Osteocyte (in vitro differentiated cells): ENCODE results near the gene TRMT1. TPM values are rescaled to one million over a fixed set of nuclear protein-coding genes. Genes with fewer than 3 reads are reported as not detected.
A peak's percentile ranks its signal among the peaks of the same experiment; 100 is the strongest.

Source experiments
- DNase-seq: peaks from one replicate; pipeline ENCODE4 v3.0.0; 2021; ENCODE audit warnings: mixed read lengths; ENCODE audit not compliant: unreplicated experiment; ENCODE audit errors: extremely low spot score
- H3K27ac Mint-ChIP-seq: one replicate; pipeline ENCODE4 v1.8.0; 2021; ENCODE audit warnings: mild to moderate bottlenecking, mixed read lengths; ENCODE audit not compliant: unreplicated experiment
- H3K27me3 Mint-ChIP-seq: one replicate; pipeline ENCODE4 v1.8.0; 2021; ENCODE audit warnings: mixed read lengths; ENCODE audit not compliant: unreplicated experiment
- H3K36me3 Mint-ChIP-seq: one replicate; pipeline ENCODE4 v1.8.0; 2021; ENCODE audit warnings: mixed read lengths; ENCODE audit not compliant: unreplicated experiment
- H3K4me1 Mint-ChIP-seq: one replicate; pipeline ENCODE4 v1.8.0; 2021; ENCODE audit warnings: mixed read lengths; ENCODE audit not compliant: unreplicated experiment
- H3K4me3 Mint-ChIP-seq: one replicate; pipeline ENCODE4 v1.8.0; 2021; ENCODE audit warnings: mild to moderate bottlenecking, moderate library complexity, mixed read lengths; ENCODE audit not compliant: unreplicated experiment
- H3K9me3 Mint-ChIP-seq: one replicate; pipeline ENCODE4 v1.8.0; 2021; ENCODE audit warnings: mixed read lengths; ENCODE audit not compliant: unreplicated experiment
- CTCF ChIP-seq: fragments of 200-600 bp; sonication (generic); IDR thresholded peaks from 2 replicates; pipeline ENCODE4 v1.5.0; 2021; ENCODE audit warnings: antibody characterized with exemption, mild to moderate bottlenecking, moderate library complexity
- total RNA-seq: library from RNA; stranded (reverse); gene quantifications from 2 replicates; pipeline ENCODE4 v1.2.1, GENCODE V29; 2021

Gene TRMT1
- total RNA-seq, 1 donor from 2014 or later = 43.1 TPM

GRCh38 chr19:13091400-13092157 lies 25.0 kb downstream of the TRMT1 start:
- H3K27ac Mint-ChIP-seq = peak overlapping the region; percentile 85

DNA sequence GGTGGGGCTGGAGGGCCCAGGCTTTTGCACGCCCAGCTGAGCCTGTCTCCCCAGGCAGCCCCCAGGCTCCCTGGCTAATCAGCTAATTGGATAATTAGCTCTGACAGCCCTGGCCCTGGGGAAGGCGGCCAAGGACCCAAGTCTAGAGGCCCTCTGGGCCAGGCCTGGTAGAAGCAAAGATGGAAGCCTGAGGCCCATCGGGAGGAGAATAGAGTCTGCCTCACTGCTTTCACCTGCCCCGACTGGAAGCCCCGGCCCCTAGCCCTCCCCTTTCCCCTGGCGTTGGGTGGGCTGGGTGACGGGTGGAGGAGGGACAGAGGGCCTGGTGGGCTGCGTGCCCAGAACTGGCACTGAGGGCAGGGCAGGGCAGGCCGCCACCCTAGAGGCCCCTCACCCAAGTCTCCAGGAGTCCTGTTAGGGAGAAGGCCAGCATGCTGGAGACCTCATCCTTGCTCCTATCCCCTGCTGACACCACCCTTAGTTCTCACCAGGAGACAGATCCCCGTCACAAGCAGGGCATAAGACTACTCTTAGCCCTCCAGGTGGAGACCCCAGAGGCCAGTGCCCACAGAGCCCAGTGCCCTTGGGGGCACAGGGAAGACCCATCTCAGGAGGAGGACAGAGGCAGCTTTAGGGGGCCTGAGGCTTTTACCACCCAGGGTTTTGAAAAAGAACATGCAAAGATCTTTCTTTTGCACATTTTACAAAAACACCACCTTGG lies 25.9 kb downstream of the TRMT1 start:
- TF ChIP-seq CTCF = no peak
- peak overlapping the region; percentile 85 for H3K27ac Mint-ChIP-seq
- peaks cover 6% of the 10 kb centered on the region for H3K36me3 Mint-ChIP-seq
- H3K27me3 Mint-ChIP-seq = peaks cover 7% of the 10 kb centered on the region
- DNase-seq = no peak
- no peak overlapping the region for H3K4me3 Mint-ChIP-seq
- H3K4me1 Mint-ChIP-seq = peaks cover 54% of the 10 kb centered on the region
- H3K9me3 Mint-ChIP-seq = no peaks in the 10 kb centered on the region

More at GRCh38 chr19:13091400-13092157, 25.0 kb downstream of the TRMT1 start:
- no peak for TF ChIP-seq CTCF
- Mint-ChIP-seq H3K4me1 (peaks cover 52% of the 10 kb centered on the region), H3K4me3 (peak overlapping the region; percentile 56), H3K36me3 (peaks cover 6% of the 10 kb centered on the region), H3K27me3 (peaks cover 8% of the 10 kb centered on the region), H3K9me3 (no peaks in the 10 kb centered on the region)
- DNase-seq = peak; percentile 94

GRCh38 chr19:13089857-13090507 lies 26.6 kb downstream of the TRMT1 start:
- Mint-ChIP-seq H3K9me3 (no peaks in the 10 kb centered on the region), H3K4me1 (peaks cover 55% of the 10 kb centered on the region), H3K27ac (peak overlapping the region; percentile 64), H3K27me3 (peaks cover 8% of the 10 kb centered on the region), H3K4me3 (no peak overlapping the region), H3K36me3 (peaks cover 11% of the 10 kb centered on the region)
- DNase-seq = no peak
- no peak for TF ChIP-seq CTCF

- DNase-seq = no peak
These were observed 27.2 kb downstream of the TRMT1 start for GRCh38 chr19:13089139-13089856.

More at GRCh38 chr19:13089139-13089856, 27.2 kb downstream of the TRMT1 start:
- peak; percentile 34 for TF ChIP-seq CTCF
- Mint-ChIP-seq H3K36me3 (peaks cover 14% of the 10 kb centered on the region), H3K27ac (no peak overlapping the region), H3K27me3 (peaks cover 8% of the 10 kb centered on the region), H3K4me3 (no peak overlapping the region), H3K9me3 (no peaks in the 10 kb centered on the region), H3K4me1 (peaks cover 52% of the 10 kb centered on the region)
